LNCaP clone FGC (cell line): Measurements from ENCODE around the gene ZCCHC7.

ENCODE experiments used
- DNase-seq: peaks from one replicate; pipeline ENCODE4 v3.0.0-alpha.2; 2011; ENCODE audit warnings: low read depth
- H3K4me3 ChIP-seq: 2 replicates; pipeline ENCODE4 v1.5.1; 2011; ENCODE audit warnings: mild to moderate bottlenecking, low read depth, low read length, control low read depth
- TF ChIP-seq, protein P1 (sequence below): IDR thresholded peaks from 2 replicates; pipeline ENCODE4 v1.5.1; 2012; ENCODE audit warnings: mild to moderate bottlenecking; ENCODE audit not compliant: control insufficient read depth, insufficient read depth; ENCODE audit errors: extremely low read depth

Gene ZCCHC7

DNA sequence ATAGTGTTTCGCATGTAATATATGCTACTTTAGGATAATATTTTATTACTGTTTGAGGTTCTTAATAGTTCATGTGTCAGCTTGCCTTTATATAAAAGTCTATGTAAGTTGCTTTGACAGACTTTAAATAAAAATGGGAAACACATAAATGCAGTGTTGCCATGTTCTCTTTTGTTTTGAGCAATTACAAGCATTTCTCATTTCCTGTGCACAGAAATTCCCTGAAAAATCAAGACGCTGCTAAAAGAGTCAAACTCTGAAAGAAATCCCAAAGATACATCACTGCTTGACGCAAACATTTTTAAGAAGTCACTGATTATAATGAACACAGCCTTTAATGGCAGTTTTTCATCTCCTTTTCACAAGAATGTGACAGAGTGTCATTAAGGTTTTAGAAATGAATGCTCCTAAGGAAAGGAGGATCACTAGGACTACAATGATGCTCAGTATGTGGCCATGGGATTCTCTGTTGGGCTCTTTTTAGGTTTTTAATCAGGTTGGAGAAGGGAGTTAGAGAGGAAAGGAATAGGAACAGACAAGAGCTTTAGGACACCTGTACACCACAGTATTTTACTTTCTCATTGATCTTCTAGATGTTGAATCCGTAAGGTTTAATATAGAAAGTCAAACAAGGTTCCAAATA lies 29.4 kb downstream of the ZCCHC7 start:
- TF ChIP-seq, protein P1, sequence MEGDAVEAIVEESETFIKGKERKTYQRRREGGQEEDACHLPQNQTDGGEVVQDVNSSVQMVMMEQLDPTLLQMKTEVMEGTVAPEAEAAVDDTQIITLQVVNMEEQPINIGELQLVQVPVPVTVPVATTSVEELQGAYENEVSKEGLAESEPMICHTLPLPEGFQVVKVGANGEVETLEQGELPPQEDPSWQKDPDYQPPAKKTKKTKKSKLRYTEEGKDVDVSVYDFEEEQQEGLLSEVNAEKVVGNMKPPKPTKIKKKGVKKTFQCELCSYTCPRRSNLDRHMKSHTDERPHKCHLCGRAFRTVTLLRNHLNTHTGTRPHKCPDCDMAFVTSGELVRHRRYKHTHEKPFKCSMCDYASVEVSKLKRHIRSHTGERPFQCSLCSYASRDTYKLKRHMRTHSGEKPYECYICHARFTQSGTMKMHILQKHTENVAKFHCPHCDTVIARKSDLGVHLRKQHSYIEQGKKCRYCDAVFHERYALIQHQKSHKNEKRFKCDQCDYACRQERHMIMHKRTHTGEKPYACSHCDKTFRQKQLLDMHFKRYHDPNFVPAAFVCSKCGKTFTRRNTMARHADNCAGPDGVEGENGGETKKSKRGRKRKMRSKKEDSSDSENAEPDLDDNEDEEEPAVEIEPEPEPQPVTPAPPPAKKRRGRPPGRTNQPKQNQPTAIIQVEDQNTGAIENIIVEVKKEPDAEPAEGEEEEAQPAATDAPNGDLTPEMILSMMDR: no peak
- no peak overlapping the region for H3K4me3 ChIP-seq
- no peak for DNase-seq

DNA sequence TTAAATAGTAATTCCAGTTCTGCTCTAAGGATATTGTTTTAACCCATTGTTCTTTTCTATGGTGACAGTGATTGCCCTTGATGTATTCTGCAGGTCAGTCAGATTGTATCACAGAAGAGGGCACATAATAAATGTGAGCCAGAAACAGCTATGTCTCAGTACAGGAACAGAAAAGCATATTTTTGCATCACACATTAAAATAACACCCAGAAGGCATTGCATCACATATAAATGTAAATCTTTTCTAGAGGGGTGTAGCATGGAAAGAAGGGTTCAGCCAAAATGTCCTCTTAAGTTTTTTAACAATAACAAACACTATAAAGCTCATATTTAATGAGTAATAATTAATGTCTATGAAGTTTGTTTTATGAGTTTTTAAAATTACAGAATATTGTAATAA lies 30.0 kb downstream of the ZCCHC7 start:
- TF ChIP-seq, protein P1: no peak
- no peak overlapping the region for H3K4me3 ChIP-seq
- DNase-seq: no peak

DNA sequence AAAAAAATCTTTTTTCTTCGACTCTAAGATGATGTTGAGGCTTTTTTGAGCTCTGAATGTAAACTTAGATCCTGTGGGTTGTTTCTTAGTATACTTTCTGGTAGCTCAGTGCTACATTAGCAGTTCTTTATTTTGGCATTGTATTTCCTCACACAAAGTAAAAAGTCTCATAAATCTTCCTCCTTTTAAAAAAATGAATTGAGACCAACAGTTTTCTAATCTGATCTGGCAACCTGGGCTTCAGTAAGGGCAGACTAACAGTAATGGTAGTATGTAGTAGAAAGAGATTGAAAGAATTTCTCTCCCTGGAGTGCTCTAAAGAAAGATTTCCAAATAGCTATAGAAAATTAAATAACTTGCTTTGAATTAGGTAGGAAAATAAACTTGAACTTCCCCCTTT lies 31.4 kb downstream of the ZCCHC7 start:
- DNase-seq: no peak
- H3K4me3 ChIP-seq: no peak overlapping the region
- TF ChIP-seq, protein P1: no peak

DNA sequence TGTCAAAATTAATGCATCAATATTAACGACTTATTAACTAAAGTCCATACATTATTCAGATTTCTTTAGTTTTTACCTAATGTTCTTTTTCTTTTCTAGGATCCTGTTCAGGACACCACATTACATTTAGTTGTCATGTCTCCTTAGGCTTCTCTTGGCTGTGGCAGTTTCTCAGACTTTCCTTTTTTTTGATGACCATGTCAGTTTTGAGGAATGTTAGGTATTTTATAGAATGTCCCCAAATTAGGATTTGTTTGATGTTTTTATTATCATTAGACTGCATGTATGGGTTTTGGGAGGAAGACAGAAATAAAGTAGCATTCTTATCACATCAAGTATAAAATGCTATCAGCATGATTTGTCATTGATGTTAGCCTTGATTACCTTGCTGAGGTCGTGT lies 32.0 kb downstream of the ZCCHC7 start:
- no peak overlapping the region for H3K4me3 ChIP-seq
- DNase-seq: no peak

DNA sequence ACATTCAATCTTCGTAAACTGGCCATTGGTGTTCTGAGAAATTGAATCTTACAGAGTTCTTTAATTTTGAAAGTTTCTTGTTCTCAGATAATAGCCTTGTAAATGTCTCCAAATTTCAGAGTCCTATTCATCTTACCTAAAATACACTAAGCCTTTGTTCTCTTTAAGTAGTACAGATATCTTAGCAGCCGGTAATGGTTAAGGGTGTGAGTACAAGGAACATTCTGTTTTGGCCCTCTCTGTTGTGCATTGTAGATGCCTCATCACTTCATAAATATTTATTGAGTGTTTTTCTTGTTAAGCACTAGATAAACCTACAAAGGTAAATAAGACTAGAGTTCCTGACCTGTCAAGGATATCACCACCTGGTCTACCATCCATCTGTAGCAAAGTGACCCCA lies 35.2 kb downstream of the ZCCHC7 start:
- H3K4me3 ChIP-seq: no peak overlapping the region
- TF ChIP-seq, protein P1: no peak
- peak; percentile 41 for DNase-seq

More for the DNA sequence above, 32.0 kb downstream of the ZCCHC7 start:
- TF ChIP-seq, protein P1: no peak

DNA sequence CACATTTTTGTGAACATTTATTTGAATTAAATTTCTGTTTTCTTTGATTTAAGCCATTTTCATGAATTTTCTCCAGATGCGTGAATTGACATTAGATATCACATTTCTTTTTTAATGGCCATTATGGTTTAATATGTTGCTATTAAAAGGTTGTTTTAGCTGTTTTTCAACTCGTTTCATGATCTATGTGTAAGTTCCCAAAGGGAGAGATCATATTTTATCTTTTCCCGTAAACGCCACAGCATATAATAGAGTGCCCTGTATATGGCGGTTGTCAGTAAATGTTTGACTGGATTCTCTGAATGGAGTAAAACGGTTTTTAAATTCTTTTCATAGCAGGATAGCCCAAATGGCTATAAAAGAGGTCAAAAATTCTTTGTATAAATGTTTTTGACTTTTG lies 35.8 kb downstream of the ZCCHC7 start:
- no peak for DNase-seq
- TF ChIP-seq, protein P1: no peak

DNA sequence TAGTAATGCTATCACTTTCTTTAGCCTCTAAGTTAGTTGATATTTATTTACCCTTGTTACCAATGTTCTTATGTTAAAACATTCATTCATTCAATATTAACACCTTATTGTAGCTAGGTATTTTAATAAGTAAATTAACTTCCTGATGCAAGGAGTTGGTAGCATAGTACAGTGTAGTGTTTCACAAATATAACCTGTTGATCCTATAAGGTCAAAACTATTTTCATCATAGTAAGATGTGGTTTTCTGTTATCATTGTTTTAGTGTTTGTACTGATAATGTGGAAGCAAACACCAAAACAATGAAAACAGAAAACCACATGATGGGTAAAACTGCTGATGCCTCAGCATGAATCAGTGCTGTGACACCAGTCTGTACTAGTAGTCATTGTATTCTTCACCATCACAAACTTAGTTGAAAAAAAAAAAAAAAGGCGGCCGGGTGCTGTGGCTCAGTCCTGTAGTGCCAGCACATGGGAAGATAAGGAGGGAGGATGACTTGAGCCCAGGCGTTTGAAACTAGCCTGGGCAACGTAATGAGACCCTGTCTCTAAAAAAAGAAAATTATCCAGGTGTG lies 36.5 kb downstream of the ZCCHC7 start:
- DNase-seq: no peak
- no peak overlapping the region for H3K4me3 ChIP-seq
- TF ChIP-seq, protein P1: no peak

More for the DNA sequence above, 35.8 kb downstream of the ZCCHC7 start:
- no peak overlapping the region for H3K4me3 ChIP-seq
